Esophagus muscularis mucosa (tissue), 4 donors: ENCODE data around the gene CACNA1G.

ENCODE experiments used
- EP300 ChIP-seq: sonication (generic); formaldehyde crosslinking; IDR thresholded peaks from one replicate; pipeline ENCODE4 v1.6.1; 2017; ENCODE audit warnings: antibody characterized with exemption
- POLR2A ChIP-seq: fragments of 450-650 bp; IDR thresholded peaks from one replicate; pipeline ENCODE4 v1.6.1; 2017; ENCODE audit warnings: antibody characterized with exemption, moderate library complexity, mild to moderate bottlenecking, low read depth
- POLR2AphosphoS5 ChIP-seq, 2 donors: sonication (generic); formaldehyde crosslinking; IDR thresholded peaks; one replicate each; pipeline ENCODE4 v1.6.1; 2017; ENCODE audit warnings: antibody characterized with exemption in 2 of 2
- TF ChIP-seq, protein P1 (sequence below), 3 experiments: fragments of 200-600 bp in 2 of 3; fragments of 450-650 bp in 1 of 3; sonication (generic) in 2 of 3; IDR thresholded peaks; one replicate each; pipeline ENCODE4 v1.5.1; 2017 to 2019; ENCODE audit warnings: antibody characterized with exemption in 3 of 3, mild to moderate bottlenecking in 2 of 3, moderate library complexity in 1 of 3

DNA sequence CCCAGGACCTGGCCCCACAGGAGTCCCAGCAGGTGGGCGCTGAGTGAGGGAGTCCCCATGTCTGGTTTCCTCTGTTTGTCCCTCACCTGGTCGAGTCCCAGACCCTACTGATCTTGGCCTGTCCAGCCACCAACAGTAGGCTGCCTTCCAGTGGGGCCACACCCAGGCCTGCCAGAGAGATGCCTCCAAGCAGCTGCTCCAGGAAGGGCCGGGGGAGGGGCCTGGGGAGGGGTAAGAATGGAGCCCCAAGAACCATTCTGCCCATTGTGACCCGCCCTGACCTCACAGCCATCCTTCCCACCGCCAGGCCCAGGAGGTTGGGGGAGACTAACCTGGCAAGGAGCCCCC, 12.8 kb upstream of the CACNA1G start:
- TF ChIP-seq, protein P1, sequence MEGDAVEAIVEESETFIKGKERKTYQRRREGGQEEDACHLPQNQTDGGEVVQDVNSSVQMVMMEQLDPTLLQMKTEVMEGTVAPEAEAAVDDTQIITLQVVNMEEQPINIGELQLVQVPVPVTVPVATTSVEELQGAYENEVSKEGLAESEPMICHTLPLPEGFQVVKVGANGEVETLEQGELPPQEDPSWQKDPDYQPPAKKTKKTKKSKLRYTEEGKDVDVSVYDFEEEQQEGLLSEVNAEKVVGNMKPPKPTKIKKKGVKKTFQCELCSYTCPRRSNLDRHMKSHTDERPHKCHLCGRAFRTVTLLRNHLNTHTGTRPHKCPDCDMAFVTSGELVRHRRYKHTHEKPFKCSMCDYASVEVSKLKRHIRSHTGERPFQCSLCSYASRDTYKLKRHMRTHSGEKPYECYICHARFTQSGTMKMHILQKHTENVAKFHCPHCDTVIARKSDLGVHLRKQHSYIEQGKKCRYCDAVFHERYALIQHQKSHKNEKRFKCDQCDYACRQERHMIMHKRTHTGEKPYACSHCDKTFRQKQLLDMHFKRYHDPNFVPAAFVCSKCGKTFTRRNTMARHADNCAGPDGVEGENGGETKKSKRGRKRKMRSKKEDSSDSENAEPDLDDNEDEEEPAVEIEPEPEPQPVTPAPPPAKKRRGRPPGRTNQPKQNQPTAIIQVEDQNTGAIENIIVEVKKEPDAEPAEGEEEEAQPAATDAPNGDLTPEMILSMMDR (IDR thresholded peaks at IDR 0.05) = no peak
- TF ChIP-seq POLR2A = no peak
- no peak for TF ChIP-seq POLR2AphosphoS5 (IDR thresholded peaks at IDR 0.05)
- TF ChIP-seq EP300 = no peak
